GM23338 (cell line): ENCODE measurements around the gene MYO1D.

Experiments used
- CTCF ChIP-seq, 2 experiments: fragments of 200-600 bp in 1 of 2; sonication (generic) in 1 of 2; conservative IDR thresholded peaks; 2 replicates each; pipeline versions ENCODE4 v1.5.1 to v1.6.1; 2016 to 2017; ENCODE audit warnings: antibody characterized with exemption in 2 of 2, low read depth in 2 of 2, mild to moderate bottlenecking in 2 of 2, moderate library complexity in 1 of 2
- ETS1 ChIP-seq: IDR thresholded peaks from 2 replicates; pipeline ENCODE4 v1.6.1; 2016; ENCODE audit warnings: antibody characterized with exemption
- EZH2 ChIP-seq: fragments of 200-600 bp; sonication (generic); IDR thresholded peaks from one replicate; pipeline ENCODE4 v1.8.0; 2017; ENCODE audit warnings: antibody characterized with exemption, mild to moderate bottlenecking, low read depth; ENCODE audit not compliant: unreplicated experiment
- REST ChIP-seq: IDR thresholded peaks from one replicate; pipeline ENCODE4 v1.6.1; 2018; ENCODE audit warnings: antibody characterized with exemption; ENCODE audit not compliant: unreplicated experiment
- ZNF114 ChIP-seq: fragments of 250-450 bp; sonication (Bioruptor Pico); IDR thresholded peaks from 2 replicates; pipeline ENCODE4 v1.5.0; 2020; ENCODE audit warnings: mild to moderate bottlenecking, moderate library complexity

GRCh38 chr17:32593003-32593402, 283.9 kb downstream of the MYO1D start:
- TF ChIP-seq ETS1, result no peak
- TF ChIP-seq CTCF (conservative IDR thresholded peaks at IDR 0.05; ENCODE audit: low read depth in 2 of 2), result peak; percentile 12 to 29; a peak in 2 of 4 replicates
- no peak for TF ChIP-seq EZH2
- no peak for TF ChIP-seq REST
- no peak for TF ChIP-seq ZNF114 (CRISPR knock-in tag)
